ENCODE results near the gene ARID3B.

ARID3B gene

GRCh38 chr15:74500401-74500800, 40.6 kb upstream of the ARID3B start:
- Histone ChIP-seq H2AFZ (ENCODE audit: low read length) (no peak overlapping the region), H3K27ac (replicated peaks; ENCODE audit: low read length) (no peak overlapping the region), H3K36me3 (replicated peaks in 1 of 2; ENCODE audit: control insufficient read depth in 2 of 2, insufficient read depth in 2 of 2, low read length in 2 of 2) (peaks cover 2 to 11% of the 10 kb centered on the region in 2 donors), H2BK120ac (ENCODE audit: low read depth, low read length) (no peak overlapping the region), H3K9ac (ENCODE audit: low read depth, low read length, poor library complexity) (no peak overlapping the region), H4K8ac (ENCODE audit: low read depth, low read length) (no peak overlapping the region), H3K79me1 (ENCODE audit: low read depth, low read length) (no peaks in the 10 kb centered on the region), H3K23ac (ENCODE audit: low read depth, low read length, poor library complexity) (no peak overlapping the region), H3K4me2 (ENCODE audit: insufficient read depth, low read length, poor library complexity, severe bottlenecking) (no peak overlapping the region), H3K4me3 (ENCODE audit: low read length in 2 of 2) (no peak overlapping the region), H3K4me1 (ENCODE audit: control insufficient read depth in 2 of 2, insufficient read depth in 1 of 2, low read depth in 1 of 2, low read length in 2 of 2) (no peaks in the 10 kb centered on the region), H2BK12ac (ENCODE audit: low read length) (no peak overlapping the region), H3K27me3 (ENCODE audit: control insufficient read depth in 3 of 3, insufficient read depth in 3 of 3, low read depth in 1 of 3, low read length in 3 of 3) (no peaks in the 10 kb centered on the region), H2AK5ac (ENCODE audit: low read depth, low read length) (no peak overlapping the region), H2BK5ac (ENCODE audit: low read length) (no peak overlapping the region), H4K91ac (ENCODE audit: low read depth, low read length, poor library complexity) (no peak overlapping the region), H3K4ac (ENCODE audit: low read length) (no peak overlapping the region), H2BK15ac (ENCODE audit: low read length) (no peak overlapping the region), H3K9me3 (replicated peaks in 1 of 2; ENCODE audit: control insufficient read depth in 2 of 2, insufficient read depth in 1 of 2, low read depth in 1 of 2, low read length in 2 of 2) (no peaks in the 10 kb centered on the region), H3K14ac (ENCODE audit: low read length) (no peak overlapping the region), H3K18ac (ENCODE audit: low read length) (no peak overlapping the region)
- WGBS, 2 donors (ENCODE audit: extremely low coverage in 2 of 2, insufficient read length in 2 of 2, insufficient replicate concordance in 1 of 2) = no CpG with 5 or more reads among the region's 2 CpGs
- no peak for DNase-seq (ENCODE audit: low spot score)

GRCh38 chr15:74502301-74502700, 38.7 kb upstream of the ARID3B start:
- Histone ChIP-seq H3K4me1 (ENCODE audit: control insufficient read depth in 2 of 2, insufficient read depth in 1 of 2, low read depth in 1 of 2, low read length in 2 of 2) (no peaks in the 10 kb centered on the region), H2BK12ac (ENCODE audit: low read length) (no peak overlapping the region), H3K4me3 (ENCODE audit: low read length in 2 of 2) (no peak overlapping the region), H2BK120ac (ENCODE audit: low read depth, low read length) (no peak overlapping the region), H2BK15ac (ENCODE audit: low read length) (no peak overlapping the region), H4K8ac (ENCODE audit: low read depth, low read length) (no peak overlapping the region), H4K91ac (ENCODE audit: low read depth, low read length, poor library complexity) (no peak overlapping the region), H2BK5ac (ENCODE audit: low read length) (no peak overlapping the region), H2AFZ (ENCODE audit: low read length) (no peak overlapping the region), H3K4me2 (ENCODE audit: insufficient read depth, low read length, poor library complexity, severe bottlenecking) (no peak overlapping the region), H3K79me1 (ENCODE audit: low read depth, low read length) (no peaks in the 10 kb centered on the region), H3K23ac (ENCODE audit: low read depth, low read length, poor library complexity) (no peak overlapping the region), H3K4ac (ENCODE audit: low read length) (no peak overlapping the region), H3K27me3 (ENCODE audit: control insufficient read depth in 3 of 3, insufficient read depth in 3 of 3, low read depth in 1 of 3, low read length in 3 of 3) (no peaks in the 10 kb centered on the region), H3K27ac (replicated peaks; ENCODE audit: low read length) (no peak overlapping the region), H2AK5ac (ENCODE audit: low read depth, low read length) (no peak overlapping the region), H3K14ac (ENCODE audit: low read length) (no peak overlapping the region), H3K18ac (ENCODE audit: low read length) (no peak overlapping the region), H3K9me3 (replicated peaks in 1 of 2; ENCODE audit: control insufficient read depth in 2 of 2, insufficient read depth in 1 of 2, low read depth in 1 of 2, low read length in 2 of 2) (no peaks in the 10 kb centered on the region), H3K9ac (ENCODE audit: low read depth, low read length, poor library complexity) (no peak overlapping the region), H3K36me3 (replicated peaks in 1 of 2; ENCODE audit: control insufficient read depth in 2 of 2, insufficient read depth in 2 of 2, low read length in 2 of 2) (peaks cover 6 to 11% of the 10 kb centered on the region in 2 donors)
- WGBS, 2 donors (ENCODE audit: extremely low coverage in 2 of 2, insufficient read length in 2 of 2, insufficient replicate concordance in 1 of 2) = no CpG with 5 or more reads among the region's 3 CpGs
- no peak for DNase-seq (ENCODE audit: low spot score)

- H3K79me1 ChIP-seq (ENCODE audit: low read depth, low read length) = no peaks in the 10 kb centered on the region
- WGBS, 2 donors (ENCODE audit: extremely low coverage in 2 of 2, insufficient read length in 2 of 2, insufficient replicate concordance in 1 of 2) = no CpG with 5 or more reads among the region's 3 CpGs
- no peak overlapping the region for H2BK15ac ChIP-seq (ENCODE audit: low read length)
- H3K14ac ChIP-seq (ENCODE audit: low read length) = no peak overlapping the region
- H3K18ac ChIP-seq (ENCODE audit: low read length) = no peak overlapping the region
- no peaks in the 10 kb centered on the region for H3K27me3 ChIP-seq (ENCODE audit: control insufficient read depth in 3 of 3, insufficient read depth in 3 of 3, low read depth in 1 of 3, low read length in 3 of 3)
- no peak overlapping the region for H2BK5ac ChIP-seq (ENCODE audit: low read length)
- no peak overlapping the region for H2BK120ac ChIP-seq (ENCODE audit: low read depth, low read length)
- no peak for DNase-seq (ENCODE audit: low spot score)
- H3K36me3 ChIP-seq (replicated peaks in 1 of 2; ENCODE audit: control insufficient read depth in 2 of 2, insufficient read depth in 2 of 2, low read length in 2 of 2) = peaks cover 6 to 11% of the 10 kb centered on the region in 2 donors
- no peak overlapping the region for H3K27ac ChIP-seq (replicated peaks; ENCODE audit: low read length)
- no peak overlapping the region for H4K8ac ChIP-seq (ENCODE audit: low read depth, low read length)
- H2AFZ ChIP-seq (ENCODE audit: low read length) = no peak overlapping the region
- no peak overlapping the region for H3K4me3 ChIP-seq (ENCODE audit: low read length in 2 of 2)
- H4K91ac ChIP-seq (ENCODE audit: low read depth, low read length, poor library complexity) = no peak overlapping the region
- no peaks in the 10 kb centered on the region for H3K4me1 ChIP-seq (ENCODE audit: control insufficient read depth in 2 of 2, insufficient read depth in 1 of 2, low read depth in 1 of 2, low read length in 2 of 2)
- H2AK5ac ChIP-seq (ENCODE audit: low read depth, low read length) = no peak overlapping the region
- no peak overlapping the region for H3K9ac ChIP-seq (ENCODE audit: low read depth, low read length, poor library complexity)
- no peaks in the 10 kb centered on the region for H3K9me3 ChIP-seq (replicated peaks in 1 of 2; ENCODE audit: control insufficient read depth in 2 of 2, insufficient read depth in 1 of 2, low read depth in 1 of 2, low read length in 2 of 2)
- H3K23ac ChIP-seq (ENCODE audit: low read depth, low read length, poor library complexity) = no peak overlapping the region
- H3K4me2 ChIP-seq (ENCODE audit: insufficient read depth, low read length, poor library complexity, severe bottlenecking) = no peak overlapping the region
- H3K4ac ChIP-seq (ENCODE audit: low read length) = no peak overlapping the region
- H2BK12ac ChIP-seq (ENCODE audit: low read length) = no peak overlapping the region
These were observed 36.6 kb upstream of the ARID3B start for GRCh38 chr15:74504418-74504817.

- H4K8ac ChIP-seq (ENCODE audit: low read depth, low read length) = no peak overlapping the region
- H3K4me2 ChIP-seq (ENCODE audit: insufficient read depth, low read length, poor library complexity, severe bottlenecking) = no peak overlapping the region
- H3K23ac ChIP-seq (ENCODE audit: low read depth, low read length, poor library complexity) = no peak overlapping the region
- WGBS, 2 donors (ENCODE audit: extremely low coverage in 2 of 2, insufficient read length in 2 of 2, insufficient replicate concordance in 1 of 2) = no CpG with 5 or more reads among the region's 4 CpGs
- no peak for DNase-seq (ENCODE audit: low spot score)
- H3K18ac ChIP-seq (ENCODE audit: low read length) = no peak overlapping the region
- no peak overlapping the region for H2BK120ac ChIP-seq (ENCODE audit: low read depth, low read length)
- H3K27ac ChIP-seq (replicated peaks; ENCODE audit: low read length) = no peak overlapping the region
- H3K9me3 ChIP-seq (replicated peaks in 1 of 2; ENCODE audit: control insufficient read depth in 2 of 2, insufficient read depth in 1 of 2, low read depth in 1 of 2, low read length in 2 of 2) = no peaks in the 10 kb centered on the region
- no peak overlapping the region for H3K14ac ChIP-seq (ENCODE audit: low read length)
- H4K91ac ChIP-seq (ENCODE audit: low read depth, low read length, poor library complexity) = no peak overlapping the region
- H3K4me1 ChIP-seq (ENCODE audit: control insufficient read depth in 2 of 2, insufficient read depth in 1 of 2, low read depth in 1 of 2, low read length in 2 of 2) = no peaks in the 10 kb centered on the region
- H2BK5ac ChIP-seq (ENCODE audit: low read length) = no peak overlapping the region
- no peaks in the 10 kb centered on the region for H3K79me1 ChIP-seq (ENCODE audit: low read depth, low read length)
- H3K27me3 ChIP-seq (ENCODE audit: control insufficient read depth in 3 of 3, insufficient read depth in 3 of 3, low read depth in 1 of 3, low read length in 3 of 3) = no peaks in the 10 kb centered on the region
- no peak overlapping the region for H3K9ac ChIP-seq (ENCODE audit: low read depth, low read length, poor library complexity)
- H3K4ac ChIP-seq (ENCODE audit: low read length) = no peak overlapping the region
- no peak overlapping the region for H2BK12ac ChIP-seq (ENCODE audit: low read length)
- peaks cover 6 to 11% of the 10 kb centered on the region in 2 donors for H3K36me3 ChIP-seq (replicated peaks in 1 of 2; ENCODE audit: control insufficient read depth in 2 of 2, insufficient read depth in 2 of 2, low read length in 2 of 2)
- no peak overlapping the region for H2AFZ ChIP-seq (ENCODE audit: low read length)
- no peak overlapping the region for H3K4me3 ChIP-seq (ENCODE audit: low read length in 2 of 2)
- H2AK5ac ChIP-seq (ENCODE audit: low read depth, low read length) = no peak overlapping the region
- no peak overlapping the region for H2BK15ac ChIP-seq (ENCODE audit: low read length)
These were observed 36.2 kb upstream of the ARID3B start for GRCh38 chr15:74504836-74505235.

All from neuronal stem cell (in vitro differentiated cells).